Esophagus muscularis mucosa (tissue), 4 donors: ENCODE data around the gene DSTN. TPM values are rescaled to one million over a fixed set of nuclear protein-coding genes. Genes with fewer than 3 reads are reported as not detected.
"Not testable (repeated sequence)": the region's sequence is repeated elsewhere in the genome, so short reads cannot be mapped to it uniquely, and the experiment has no call there.

Experiments
- DNase-seq: peaks from one replicate; pipeline ENCODE4 v3.0.0-alpha.2; 2017; ENCODE audit errors: extremely low spot score
- H3K27ac ChIP-seq, 4 donors: fragments of 200-600 bp; sonication (generic); replicated peaks in 1 of 4; 1 replicate in 3 of 4; 2 replicates in 1 of 4; pipeline ENCODE4 v1.5.1; 2016 to 2019; ENCODE audit warnings: mild to moderate bottlenecking in 1 of 4
- H3K27me3 ChIP-seq, 4 donors: fragments of 200-600 bp; sonication (generic); one replicate each; pipeline versions ENCODE4 v1.5.1 to v1.6.0; 2016 to 2019
- H3K36me3 ChIP-seq, 4 donors: fragments of 200-600 bp; sonication (generic); one replicate each; pipeline ENCODE4 v1.5.1; 2016 to 2019
- H3K4me1 ChIP-seq, 4 donors: fragments of 200-600 bp; sonication (generic); one replicate each; pipeline ENCODE4 v1.5.1; 2016 to 2019
- H3K4me3 ChIP-seq, 4 donors: fragments of 200-600 bp; sonication (generic); 1 replicate in 2 of 4; 2 replicates in 2 of 4; pipeline ENCODE4 v1.5.1; 2016 to 2019; ENCODE audit warnings: mild to moderate bottlenecking in 4 of 4, moderate library complexity in 1 of 4
- H3K9me3 ChIP-seq, 4 donors: fragments of 200-600 bp; sonication (generic); 1 replicate in 3 of 4; 2 replicates in 1 of 4; pipeline ENCODE4 v1.5.1; 2016 to 2019
- EP300 ChIP-seq: sonication (generic); formaldehyde crosslinking; IDR thresholded peaks from one replicate; pipeline ENCODE4 v1.6.1; 2017; ENCODE audit warnings: antibody characterized with exemption
- POLR2A ChIP-seq: fragments of 450-650 bp; IDR thresholded peaks from one replicate; pipeline ENCODE4 v1.6.1; 2017; ENCODE audit warnings: antibody characterized with exemption, moderate library complexity, mild to moderate bottlenecking, low read depth
- POLR2AphosphoS5 ChIP-seq, 2 donors: sonication (generic); formaldehyde crosslinking; IDR thresholded peaks; one replicate each; pipeline ENCODE4 v1.6.1; 2017; ENCODE audit warnings: antibody characterized with exemption in 2 of 2
- WGBS: methylation state at CpG from one replicate; pipeline ENCODE4 v1.1.5; 2018; 5-methylcytosine and 5-hydroxymethylcytosine counted together
- intact Hi-C: fragments of 100-400 bp; cut with DNase I; formaldehyde crosslinking; loops from one replicate; pipeline ENCODE4 v1.15.1; 2023
- total RNA-seq, 4 donors: library from RNA; depleted of rRNA; stranded (reverse); fragments of >200 nt; gene quantifications; one replicate each; pipeline versions ENCODE4 v1.1.0 to v1.2.1, GENCODE V29; 2016
- TF ChIP-seq, protein P1 (sequence below), 3 experiments: fragments of 200-600 bp in 2 of 3; fragments of 450-650 bp in 1 of 3; sonication (generic) in 2 of 3; IDR thresholded peaks; one replicate each; pipeline ENCODE4 v1.5.1; 2017 to 2019; ENCODE audit warnings: antibody characterized with exemption in 3 of 3, mild to moderate bottlenecking in 2 of 3, moderate library complexity in 1 of 3

The DSTN gene
- total RNA-seq, 4 donors from 2014 or later, result 2,370 to 3,630 (median 3,339) TPM

DNA sequence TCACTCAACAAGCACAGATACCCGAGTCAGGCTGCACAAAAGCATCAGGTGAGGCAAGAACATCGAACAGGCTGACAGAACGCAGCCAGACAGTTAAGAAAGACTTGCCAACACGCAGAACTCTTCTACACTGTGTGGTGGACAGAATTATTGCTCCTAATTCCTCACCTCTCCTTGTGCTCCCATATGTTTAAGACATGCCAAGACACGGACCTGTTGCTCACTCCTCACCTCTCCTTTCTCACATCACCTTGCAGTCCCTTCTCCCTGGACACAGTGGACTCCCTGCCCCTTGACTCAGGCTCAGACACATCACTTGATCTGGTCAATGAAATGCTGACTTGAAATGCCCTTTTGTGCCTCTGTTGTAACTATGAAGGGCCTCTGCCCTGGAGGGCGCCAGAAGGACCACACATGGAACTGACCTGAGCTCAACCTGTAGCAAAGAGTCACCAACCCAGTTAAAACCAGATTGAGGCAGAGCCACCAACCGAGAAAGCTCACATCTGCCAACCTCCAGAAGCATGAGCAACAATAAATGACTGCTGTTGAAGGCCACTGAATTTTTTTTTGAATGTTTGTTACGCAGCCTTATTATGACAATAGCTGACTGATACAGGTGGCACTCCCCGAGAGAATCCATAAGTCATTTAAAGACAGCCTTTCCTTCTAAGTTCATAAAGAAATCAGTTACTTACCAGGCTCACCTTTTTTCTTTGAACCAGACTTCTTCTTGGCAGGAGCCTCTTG is 88.2 kb downstream of the DSTN start:
- Histone ChIP-seq H3K36me3 (peaks cover 0 to 46% (median 30%) of the 10 kb centered on the region in 4 donors), H3K27me3 (no peaks in the 10 kb centered on the region), H3K27ac (no peak overlapping the region), H3K4me1 (peaks cover 19 to 46% (median 41%) of the 10 kb centered on the region in 4 donors), H3K9me3 (peaks cover 0 to 5% (median 2%) of the 10 kb centered on the region in 4 donors), H3K4me3 (no peak overlapping the region)
- no peak for DNase-seq
- intact Hi-C loops, result no loop called here
- no peak for TF ChIP-seq POLR2AphosphoS5 (IDR thresholded peaks at IDR 0.05)
- no peak for TF ChIP-seq POLR2A
- TF ChIP-seq, protein P1, sequence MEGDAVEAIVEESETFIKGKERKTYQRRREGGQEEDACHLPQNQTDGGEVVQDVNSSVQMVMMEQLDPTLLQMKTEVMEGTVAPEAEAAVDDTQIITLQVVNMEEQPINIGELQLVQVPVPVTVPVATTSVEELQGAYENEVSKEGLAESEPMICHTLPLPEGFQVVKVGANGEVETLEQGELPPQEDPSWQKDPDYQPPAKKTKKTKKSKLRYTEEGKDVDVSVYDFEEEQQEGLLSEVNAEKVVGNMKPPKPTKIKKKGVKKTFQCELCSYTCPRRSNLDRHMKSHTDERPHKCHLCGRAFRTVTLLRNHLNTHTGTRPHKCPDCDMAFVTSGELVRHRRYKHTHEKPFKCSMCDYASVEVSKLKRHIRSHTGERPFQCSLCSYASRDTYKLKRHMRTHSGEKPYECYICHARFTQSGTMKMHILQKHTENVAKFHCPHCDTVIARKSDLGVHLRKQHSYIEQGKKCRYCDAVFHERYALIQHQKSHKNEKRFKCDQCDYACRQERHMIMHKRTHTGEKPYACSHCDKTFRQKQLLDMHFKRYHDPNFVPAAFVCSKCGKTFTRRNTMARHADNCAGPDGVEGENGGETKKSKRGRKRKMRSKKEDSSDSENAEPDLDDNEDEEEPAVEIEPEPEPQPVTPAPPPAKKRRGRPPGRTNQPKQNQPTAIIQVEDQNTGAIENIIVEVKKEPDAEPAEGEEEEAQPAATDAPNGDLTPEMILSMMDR (IDR thresholded peaks at IDR 0.05), result no peak
- TF ChIP-seq EP300, result no peak
- 88% methylated on average over 9 of the region's 9 CpGs for WGBS

DNA sequence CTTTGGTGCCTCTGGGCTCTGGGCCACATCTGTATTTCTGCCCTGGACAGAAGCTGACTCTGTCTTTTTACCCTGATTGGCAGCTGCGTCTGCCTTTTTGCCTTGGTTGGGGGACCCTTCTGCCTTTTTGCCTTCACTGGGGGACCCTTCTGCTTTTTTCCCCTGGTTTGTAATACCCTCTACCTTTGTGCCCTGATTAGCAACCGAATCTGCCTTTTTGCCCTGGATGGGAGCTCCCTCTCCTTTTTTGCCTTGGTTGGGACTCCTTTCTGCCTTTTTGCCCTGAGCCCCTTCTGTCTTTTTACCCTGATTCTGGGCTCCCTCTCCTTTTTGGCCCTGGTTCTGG is 88.7 kb downstream of the DSTN start:
- DNase-seq, result no peak
- H3K27me3 ChIP-seq, result no peaks in the 10 kb centered on the region
- H3K9me3 ChIP-seq, result peaks cover 0 to 5% (median 2%) of the 10 kb centered on the region in 4 donors
- peaks cover 19 to 47% (median 41%) of the 10 kb centered on the region in 4 donors for H3K4me1 ChIP-seq
- 94% methylated on average over 2 of the region's 2 CpGs for WGBS
- H3K36me3 ChIP-seq, result peaks cover 0 to 41% (median 29%) of the 10 kb centered on the region in 4 donors
- no peak overlapping the region for H3K27ac ChIP-seq
- intact Hi-C loops, result no loop called here
- TF ChIP-seq, protein P1 (IDR thresholded peaks at IDR 0.05), result no peak
- no peak overlapping the region for H3K4me3 ChIP-seq

DNA sequence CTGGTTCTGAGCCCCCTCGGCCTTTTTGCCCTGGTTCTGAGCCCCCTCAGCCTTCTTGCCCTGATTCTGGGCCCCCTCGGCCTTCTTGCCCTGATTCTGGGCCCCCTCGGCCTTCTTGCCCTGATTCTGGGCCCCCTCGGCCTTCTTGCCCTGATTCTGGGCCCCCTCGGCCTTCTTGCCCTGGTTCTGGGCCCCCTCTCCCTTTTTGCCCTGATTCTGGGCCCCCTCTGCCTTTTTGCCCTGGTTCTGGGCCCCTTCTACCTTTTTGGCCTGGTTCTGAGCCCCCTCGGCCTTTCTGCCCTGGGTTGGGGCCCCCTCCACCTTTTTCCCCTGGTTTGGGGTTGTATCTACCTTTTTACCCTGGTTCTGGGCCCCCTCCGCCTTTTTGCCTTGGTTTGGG is 89.5 kb downstream of the DSTN start:
- intact Hi-C loops, H3K9me3 ChIP-seq, H3K27me3 ChIP-seq, H3K4me3 ChIP-seq, DNase-seq: not testable (repeated sequence)
- peaks cover 19 to 53% (median 42%) of the 10 kb centered on the region in 4 donors for H3K4me1 ChIP-seq
- peak overlapping the region in 1 of 4 donors; percentile 26 for H3K27ac ChIP-seq
- H3K36me3 ChIP-seq, result peaks cover 0 to 36% (median 24%) of the 10 kb centered on the region in 4 donors
- WGBS, result 96% methylated on average over 7 of the region's 7 CpGs

Other genes starting within 250 kb of the DSTN start
- 1 to 10 TPM; 2.7 to 7.3 (median 6.4) TPM for gene BFSP1, start 38.7 kb upstream of the DSTN start, total RNA-seq
- gene RRBP1, start 112.2 kb downstream of the DSTN start, total RNA-seq, result 10 to 100 TPM; 61.5 to 86.6 (median 65.4) TPM
- gene BANF2, start 129.9 kb downstream of the DSTN start, total RNA-seq, result not detected